Gastroesophageal sphincter (tissue), 4 donors: ENCODE results near the gene SH3BP2. TPM values are rescaled to one million over a fixed set of nuclear protein-coding genes. Genes with fewer than 3 reads are reported as not detected.

Experiments
- ATAC-seq: fragments of 150-250 bp; one replicate; pipeline ENCODE4 v1.9.1; 2016; ENCODE audit warnings: mild to moderate bottlenecking, moderate library complexity
- H3K27ac ChIP-seq, 4 donors: fragments of 200-600 bp; sonication (generic) in 3 of 4; 1 replicate in 3 of 4; 2 replicates in 1 of 4; pipeline ENCODE4 v1.5.1; 2016 to 2019
- H3K27me3 ChIP-seq: fragments of 200-600 bp; sonication (generic); one replicate; pipeline ENCODE4 v1.5.1; 2019
- H3K36me3 ChIP-seq, 2 donors: fragments of 200-600 bp; sonication (generic); one replicate each; pipeline ENCODE4 v1.5.1; 2019; ENCODE audit warnings: control low read depth in 1 of 2
- H3K4me1 ChIP-seq, 3 donors: fragments of 200-600 bp; sonication (generic); 1 replicate in 2 of 3; 2 replicates in 1 of 3; pipeline ENCODE4 v1.5.1; 2016 to 2019; ENCODE audit warnings: control low read depth in 2 of 3
- H3K4me3 ChIP-seq, 2 donors: fragments of 200-600 bp; sonication (generic); one replicate each; pipeline ENCODE4 v1.5.1; 2019; ENCODE audit warnings: mild to moderate bottlenecking in 1 of 2, moderate library complexity in 1 of 2
- H3K9me3 ChIP-seq, 3 donors: fragments of 200-600 bp; sonication (generic); one replicate each; pipeline ENCODE4 v1.5.1; 2017 to 2019; ENCODE audit warnings: control low read depth in 2 of 3
- EP300 ChIP-seq: sonication (generic); formaldehyde crosslinking; IDR thresholded peaks from one replicate; pipeline ENCODE4 v1.6.1; 2017; ENCODE audit warnings: antibody characterized with exemption, mild to moderate bottlenecking
- POLR2A ChIP-seq, 2 donors: fragments of 450-650 bp; IDR thresholded peaks; one replicate each; pipeline ENCODE4 v1.6.1; 2017; ENCODE audit warnings: antibody characterized with exemption in 2 of 2, mild to moderate bottlenecking in 2 of 2, moderate library complexity in 1 of 2
- POLR2AphosphoS5 ChIP-seq: sonication (generic); formaldehyde crosslinking; IDR thresholded peaks from one replicate; pipeline ENCODE4 v1.6.1; 2017; ENCODE audit warnings: antibody characterized with exemption
- WGBS, 2 donors: methylation state at CpG; one replicate each; pipeline ENCODE4 v1.1.5; 2018; ENCODE audit warnings: low coverage in 1 of 2; 5-methylcytosine and 5-hydroxymethylcytosine counted together
- total RNA-seq, 4 donors: library from RNA; depleted of rRNA; stranded (reverse); fragments of >200 nt; gene quantifications; one replicate each; pipeline ENCODE4 v1.1.0, GENCODE V29; 2016
- TF ChIP-seq, protein P1 (sequence below), 4 experiments: fragments of 200-600 bp in 2 of 4; fragments of 450-650 bp in 2 of 4; sonication (generic) in 1 of 4; IDR thresholded peaks; one replicate each; pipeline ENCODE4 v1.5.1; 2017 to 2019; ENCODE audit warnings: antibody characterized with exemption in 4 of 4, mild to moderate bottlenecking in 2 of 4, moderate library complexity in 2 of 4

SH3BP2 gene
- total RNA-seq, 4 donors from 2014 or later = 26.8 to 36.4 (median 29.3) TPM

DNA sequence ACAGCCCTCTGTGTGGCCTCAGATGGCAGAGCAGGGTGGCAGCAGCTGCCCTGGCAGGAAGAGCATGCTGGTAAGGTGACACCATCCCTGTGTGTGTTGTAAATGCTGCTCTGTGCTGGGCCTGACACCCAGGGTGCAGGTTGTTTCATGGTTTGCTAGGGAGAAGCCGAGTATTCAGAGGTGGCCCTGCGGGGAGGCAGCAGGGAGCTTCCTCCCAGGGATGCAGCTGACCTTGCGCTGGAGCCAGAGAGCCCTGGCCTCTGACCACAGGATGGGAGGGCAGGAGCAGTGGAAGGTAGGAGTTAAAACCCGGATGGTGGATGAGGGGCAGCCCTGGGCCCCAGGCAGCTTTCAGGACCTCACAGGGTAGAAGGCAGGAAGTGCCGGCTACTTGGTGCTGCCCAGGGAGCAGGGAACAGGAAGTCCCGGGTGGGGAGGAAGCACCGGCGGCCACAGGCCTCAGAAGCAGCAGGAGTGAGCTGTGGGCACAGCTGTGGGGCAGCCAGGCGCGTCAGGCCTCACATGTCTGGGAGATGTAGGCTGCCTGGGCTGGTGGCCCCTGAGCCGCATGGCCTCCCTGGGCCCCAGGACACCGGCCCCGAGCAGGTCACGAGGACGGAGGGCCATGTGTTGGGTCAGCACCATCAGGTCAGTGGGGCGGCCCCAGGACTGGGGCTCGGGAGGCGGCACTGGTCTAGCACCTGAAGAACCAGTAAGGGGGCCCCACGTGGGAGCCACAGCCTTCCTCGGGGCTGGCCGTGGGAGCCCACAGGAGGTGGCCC, 19.1 kb downstream of the SH3BP2 start:
- H3K4me1 ChIP-seq = peaks cover 0 to 68% (median 36%) of the 10 kb centered on the region in 3 donors
- peak overlapping the region; percentile 16 to 44 for H3K4me3 ChIP-seq
- peak; percentile 77 for ATAC-seq
- no peaks in the 10 kb centered on the region for H3K27me3 ChIP-seq
- H3K36me3 ChIP-seq = peaks cover 0 to 10% of the 10 kb centered on the region in 2 donors
- WGBS, 2 donors = 48 to 60% methylated on average over 1 to 4 of the region's 21 CpGs
- TF ChIP-seq EP300 (no peak), POLR2A (IDR thresholded peaks at IDR 0.05) (no peak), POLR2AphosphoS5 (no peak)
- TF ChIP-seq, protein P1, sequence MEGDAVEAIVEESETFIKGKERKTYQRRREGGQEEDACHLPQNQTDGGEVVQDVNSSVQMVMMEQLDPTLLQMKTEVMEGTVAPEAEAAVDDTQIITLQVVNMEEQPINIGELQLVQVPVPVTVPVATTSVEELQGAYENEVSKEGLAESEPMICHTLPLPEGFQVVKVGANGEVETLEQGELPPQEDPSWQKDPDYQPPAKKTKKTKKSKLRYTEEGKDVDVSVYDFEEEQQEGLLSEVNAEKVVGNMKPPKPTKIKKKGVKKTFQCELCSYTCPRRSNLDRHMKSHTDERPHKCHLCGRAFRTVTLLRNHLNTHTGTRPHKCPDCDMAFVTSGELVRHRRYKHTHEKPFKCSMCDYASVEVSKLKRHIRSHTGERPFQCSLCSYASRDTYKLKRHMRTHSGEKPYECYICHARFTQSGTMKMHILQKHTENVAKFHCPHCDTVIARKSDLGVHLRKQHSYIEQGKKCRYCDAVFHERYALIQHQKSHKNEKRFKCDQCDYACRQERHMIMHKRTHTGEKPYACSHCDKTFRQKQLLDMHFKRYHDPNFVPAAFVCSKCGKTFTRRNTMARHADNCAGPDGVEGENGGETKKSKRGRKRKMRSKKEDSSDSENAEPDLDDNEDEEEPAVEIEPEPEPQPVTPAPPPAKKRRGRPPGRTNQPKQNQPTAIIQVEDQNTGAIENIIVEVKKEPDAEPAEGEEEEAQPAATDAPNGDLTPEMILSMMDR (IDR thresholded peaks at IDR 0.05) = no peak
- H3K27ac ChIP-seq = peak overlapping the region in 3 of 4 donors; percentile 71 to 77 (median 73)
- H3K9me3 ChIP-seq = no peaks in the 10 kb centered on the region

DNA sequence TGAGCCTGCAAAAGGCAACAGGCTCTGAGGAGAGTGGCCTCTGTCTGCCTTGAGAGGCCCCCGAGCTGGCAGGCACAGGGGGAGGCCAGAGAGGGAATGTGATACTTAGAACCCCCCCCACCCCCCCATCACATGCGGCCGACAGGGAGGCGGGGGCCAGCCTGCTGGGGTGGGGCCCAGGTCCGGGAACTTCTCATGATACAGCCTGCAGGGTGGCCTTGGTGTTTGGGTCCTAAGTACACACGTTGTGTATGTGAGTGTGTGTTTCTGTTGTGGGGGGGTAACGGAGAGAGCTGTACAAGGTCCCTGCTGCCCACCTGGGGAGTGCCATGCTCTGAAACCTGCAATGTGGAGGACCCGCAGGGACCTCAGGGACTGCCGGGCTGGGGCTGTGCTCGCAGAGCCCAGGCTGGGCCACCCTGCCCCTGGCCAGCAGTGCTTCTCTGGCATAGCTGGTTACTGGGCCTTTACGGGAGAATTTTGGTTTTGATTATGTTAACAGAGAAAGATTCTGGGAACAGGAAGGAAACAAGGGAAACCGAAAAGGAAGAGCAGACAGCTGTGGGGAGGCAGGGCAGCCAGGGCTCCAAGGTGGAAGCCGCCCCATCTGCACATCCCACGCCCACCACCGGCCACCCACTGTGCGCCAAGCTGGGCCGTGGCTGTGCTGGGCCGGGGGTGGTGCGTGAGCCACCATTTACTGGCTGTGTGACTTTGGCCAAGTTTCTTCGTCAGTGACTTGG, 19.9 kb downstream of the SH3BP2 start:
- Histone ChIP-seq H3K4me1 (peaks cover 0 to 68% (median 37%) of the 10 kb centered on the region in 3 donors), H3K4me3 (peak overlapping the region; percentile 16 to 44), H3K36me3 (peaks cover 0 to 10% of the 10 kb centered on the region in 2 donors), H3K27ac (peak overlapping the region in 3 of 4 donors; percentile 71 to 77 (median 73)), H3K27me3 (no peaks in the 10 kb centered on the region), H3K9me3 (no peaks in the 10 kb centered on the region)
- TF ChIP-seq POLR2AphosphoS5 (no peak), EP300 (no peak), POLR2A (IDR thresholded peaks at IDR 0.05) (no peak)
- TF ChIP-seq, protein P1 (IDR thresholded peaks at IDR 0.05) = no peak
- 30 to 50% methylated on average over 4 to 11 of the region's 20 CpGs for WGBS, 2 donors
- ATAC-seq = peak; percentile 10

DNA sequence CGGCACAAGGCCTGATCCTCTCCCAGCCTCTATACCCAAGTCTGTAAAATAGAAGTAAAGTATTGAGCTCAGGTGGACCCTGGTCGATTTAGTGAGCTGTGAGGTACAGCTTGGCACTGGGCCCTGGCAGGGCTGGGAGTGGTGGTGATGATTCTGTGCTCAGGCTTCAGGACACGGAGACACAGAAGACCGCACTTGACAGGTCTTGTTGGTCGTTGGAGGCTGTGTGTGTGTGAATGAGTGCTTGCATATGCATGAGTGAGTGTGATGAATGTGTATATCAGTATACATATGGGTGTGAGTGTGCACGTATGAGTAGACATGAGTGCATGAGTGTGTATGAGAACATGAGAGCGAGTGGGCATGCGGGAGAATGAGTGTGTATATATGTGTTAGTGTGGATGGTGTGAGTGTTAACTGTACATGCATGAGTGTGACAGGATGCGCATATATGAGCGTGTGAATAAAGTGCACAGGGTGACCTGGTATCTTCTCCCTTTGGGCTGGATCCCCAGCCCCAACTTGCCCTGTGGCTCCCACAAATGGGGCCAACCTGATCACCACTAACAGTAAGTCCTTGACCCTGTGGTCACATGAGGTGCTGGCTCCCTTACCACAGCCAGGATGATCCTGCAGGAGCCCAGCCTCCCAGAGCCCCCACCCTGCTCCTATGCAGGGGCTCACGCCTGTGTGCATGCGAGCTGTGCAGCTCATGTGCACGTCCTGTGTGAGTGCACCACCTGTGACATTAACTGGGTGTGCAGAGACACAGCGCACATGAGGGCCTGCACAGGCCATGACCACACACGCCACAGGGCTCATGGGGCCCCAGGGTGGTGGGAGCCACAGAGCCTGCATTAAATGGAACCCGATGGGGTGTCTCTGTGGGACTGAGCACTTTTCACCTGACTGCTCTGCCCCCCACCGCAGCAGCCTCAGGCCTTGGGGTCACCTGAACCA, 20.8 kb downstream of the SH3BP2 start:
- Histone ChIP-seq H3K27ac (peak overlapping the region in 1 of 4 donors; percentile 77), H3K4me1 (peaks cover 0 to 67% (median 42%) of the 10 kb centered on the region in 3 donors)

GRCh38 chr4:2814627-2815270, 21.9 kb downstream of the SH3BP2 start:
- no peak for TF ChIP-seq POLR2A (IDR thresholded peaks at IDR 0.05)
- TF ChIP-seq POLR2AphosphoS5 = no peak
- no peak for TF ChIP-seq EP300
- TF ChIP-seq, protein P1 (IDR thresholded peaks at IDR 0.05) = no peak

More for the DNA sequence above, 20.8 kb downstream of the SH3BP2 start:
- ATAC-seq = no peak
- WGBS, 2 donors = 87 to 94% methylated on average over 6 to 9 of the region's 17 CpGs
- Histone ChIP-seq H3K36me3 (peaks cover 0 to 10% of the 10 kb centered on the region in 2 donors), H3K4me3 (peak overlapping the region in 1 of 2 donors; percentile 44), H3K27me3 (no peaks in the 10 kb centered on the region), H3K9me3 (no peaks in the 10 kb centered on the region)
- TF ChIP-seq, protein P1 (IDR thresholded peaks at IDR 0.05) = no peak
- no peak for TF ChIP-seq EP300
- TF ChIP-seq POLR2A (IDR thresholded peaks at IDR 0.05) = no peak
- TF ChIP-seq POLR2AphosphoS5 = no peak

More at GRCh38 chr4:2814627-2815270, 21.9 kb downstream of the SH3BP2 start:
- no peak overlapping the region for H3K27ac ChIP-seq
- WGBS, 2 donors = no CpG with 5 or more reads among the region's 7 CpGs
- H3K4me3 ChIP-seq = no peak overlapping the region
- no peaks in the 10 kb centered on the region for H3K9me3 ChIP-seq
- peaks cover 0 to 10% of the 10 kb centered on the region in 2 donors for H3K36me3 ChIP-seq
- no peaks in the 10 kb centered on the region for H3K27me3 ChIP-seq
- peaks cover 0 to 64% (median 37%) of the 10 kb centered on the region in 3 donors for H3K4me1 ChIP-seq
- no peak for ATAC-seq
